Ureter (tissue), 1 donor: ENCODE data around the gene PDE2A. TPM values are rescaled to one million over a fixed set of nuclear protein-coding genes. Genes with fewer than 3 reads are reported as not detected.

Experiments
- DNase-seq: peaks from one replicate; pipeline ENCODE4 v3.0.0-alpha.2; 2020; ENCODE audit warnings: low spot score
- total RNA-seq: library from RNA; stranded (reverse); gene quantifications from one replicate; pipeline ENCODE4 v1.2.4, GENCODE V29; 2023
- donor health status: DM: yes; HTN: yes; CAD: no.

PDE2A gene
- total RNA-seq, 1 donor from 2014 or later, result 49.6 TPM

DNA sequence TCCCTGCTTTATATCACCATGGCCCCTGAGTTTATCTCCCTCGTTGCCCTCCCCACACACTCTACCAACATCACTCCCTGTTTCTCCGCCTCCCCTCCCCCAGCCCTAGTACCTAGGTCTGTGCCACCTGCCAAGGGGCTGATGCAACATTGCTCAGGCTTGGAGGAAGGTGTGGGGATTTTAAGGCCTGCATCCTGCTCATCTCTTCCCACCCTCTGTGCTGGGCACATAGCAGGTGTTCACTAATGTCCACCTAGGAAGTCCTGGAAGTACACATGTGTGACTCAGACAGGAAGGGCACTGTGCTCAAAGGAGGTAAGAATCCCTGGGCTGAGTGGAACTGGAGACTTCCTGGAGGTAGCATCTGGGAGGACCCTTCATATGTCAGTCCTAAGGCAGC is 37.0 kb downstream of the PDE2A start:
- no peak for DNase-seq

DNA sequence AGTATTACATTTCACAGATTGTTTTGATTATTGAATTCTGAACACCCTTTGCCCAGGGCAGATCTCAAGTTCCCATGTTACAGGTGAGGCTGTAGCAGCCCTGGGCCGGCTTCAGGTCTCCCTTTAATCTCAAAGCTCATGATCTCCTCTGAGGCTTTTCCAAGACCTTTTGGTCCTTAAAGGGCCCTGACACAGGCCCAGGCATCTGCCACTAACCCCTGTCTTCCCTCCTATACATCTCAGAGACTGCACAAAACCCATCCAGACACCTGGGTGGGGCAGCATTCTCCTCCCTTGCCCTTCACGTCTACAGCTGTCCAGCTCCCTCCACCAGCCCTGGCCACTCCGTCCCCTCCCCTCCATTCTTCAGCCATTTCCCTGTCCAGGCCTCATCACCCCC is 37.8 kb downstream of the PDE2A start:
- no peak for DNase-seq

DNA sequence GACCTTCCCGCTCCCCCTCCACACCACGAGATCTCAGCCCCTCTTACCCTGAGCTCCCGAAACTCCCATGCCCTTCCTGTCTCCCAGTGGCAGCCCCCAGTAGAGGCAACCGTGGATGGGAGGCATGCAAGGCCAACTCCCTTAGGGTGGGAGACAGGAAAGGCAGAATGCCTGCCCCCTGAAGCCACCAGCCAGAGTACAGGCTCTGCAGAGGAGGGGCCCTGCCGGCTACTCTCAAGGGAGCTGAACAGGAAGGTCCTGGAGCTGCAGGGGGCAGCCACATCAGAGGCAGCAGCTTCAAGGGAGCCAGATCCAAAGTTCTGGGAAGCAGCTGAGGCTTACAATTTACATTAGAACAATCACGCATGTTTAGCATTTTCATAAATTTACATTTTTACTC is 38.3 kb downstream of the PDE2A start:
- DNase-seq, result no peak

DNA sequence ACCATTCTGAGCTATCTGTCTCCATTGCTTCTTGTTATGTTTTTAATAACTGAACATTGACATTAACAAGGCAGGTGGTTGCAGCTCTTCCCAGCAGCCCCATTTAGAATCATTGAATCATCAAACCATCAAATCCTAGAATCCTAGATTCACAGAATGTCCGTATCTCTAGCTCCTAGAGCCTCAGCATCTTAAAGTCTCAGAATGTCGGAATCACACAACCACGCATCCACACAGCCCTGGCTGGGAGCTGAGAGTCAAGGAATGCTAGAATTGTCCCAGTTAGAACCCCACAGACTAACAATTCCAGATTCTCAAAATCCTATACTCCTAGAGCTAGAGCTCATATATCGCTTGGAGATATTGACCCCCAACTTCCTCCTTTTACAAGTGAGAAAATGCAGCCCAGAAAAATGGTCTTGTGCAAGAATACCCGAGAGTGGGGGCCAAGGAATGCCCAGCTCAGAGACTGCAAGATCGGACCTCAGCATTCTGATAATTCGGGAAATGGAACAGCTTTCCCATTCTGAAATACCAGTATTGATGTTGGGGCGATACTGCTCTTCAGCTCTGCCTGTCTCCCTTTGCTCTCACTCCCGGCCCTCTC is 38.8 kb downstream of the PDE2A start:
- DNase-seq, result no peak

DNA sequence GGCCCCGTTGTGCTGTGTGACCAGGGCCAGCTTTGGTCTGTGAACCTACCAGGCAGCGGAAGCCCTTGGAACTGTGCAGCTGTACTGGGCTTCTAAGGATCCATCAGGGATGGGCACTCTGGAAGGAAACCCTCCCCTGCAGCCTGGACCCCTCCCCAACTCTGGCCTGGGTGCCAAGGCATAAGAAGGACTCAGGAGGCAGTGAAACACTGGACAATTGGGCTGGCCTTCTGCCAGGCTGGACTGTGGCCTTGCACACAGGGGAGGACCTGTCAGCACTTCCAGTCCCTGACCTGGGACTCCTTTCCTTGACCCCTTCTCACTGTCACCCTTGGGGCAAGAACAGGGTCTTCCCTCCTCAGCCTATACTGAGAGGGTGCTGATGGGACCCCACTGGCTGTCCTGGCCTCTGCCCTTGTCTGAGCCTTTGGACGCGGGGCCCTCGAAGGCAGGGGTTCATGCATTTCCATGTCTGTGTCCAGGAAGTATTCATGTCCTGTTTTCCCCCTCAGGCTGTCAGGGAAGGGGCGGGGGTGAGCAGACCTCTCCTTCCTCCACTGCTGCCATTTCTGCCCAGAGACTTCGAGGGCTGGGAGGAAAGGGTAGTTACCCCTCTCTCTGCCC is 39.6 kb downstream of the PDE2A start:
- DNase-seq, result no peak

DNA sequence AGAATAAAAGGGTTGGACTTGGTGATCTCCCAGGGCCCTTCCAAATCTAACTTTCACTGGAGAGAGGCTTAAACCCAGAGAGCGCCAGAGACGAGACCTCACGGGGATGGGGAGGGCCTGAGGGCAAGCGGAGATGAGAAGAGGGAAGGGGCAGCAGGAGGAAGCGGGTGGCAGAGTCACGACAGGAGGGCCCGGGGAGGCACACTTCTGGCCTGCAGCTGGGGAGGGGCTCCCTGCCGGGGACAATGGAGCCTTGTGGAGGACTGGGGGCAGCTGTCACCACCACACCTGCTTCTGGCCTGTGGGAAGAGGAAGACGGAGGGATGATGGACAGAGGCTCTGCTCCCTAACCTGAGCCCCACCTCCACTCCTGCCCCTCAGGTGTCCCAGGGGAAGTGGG is 40.2 kb downstream of the PDE2A start:
- no peak for DNase-seq

DNA sequence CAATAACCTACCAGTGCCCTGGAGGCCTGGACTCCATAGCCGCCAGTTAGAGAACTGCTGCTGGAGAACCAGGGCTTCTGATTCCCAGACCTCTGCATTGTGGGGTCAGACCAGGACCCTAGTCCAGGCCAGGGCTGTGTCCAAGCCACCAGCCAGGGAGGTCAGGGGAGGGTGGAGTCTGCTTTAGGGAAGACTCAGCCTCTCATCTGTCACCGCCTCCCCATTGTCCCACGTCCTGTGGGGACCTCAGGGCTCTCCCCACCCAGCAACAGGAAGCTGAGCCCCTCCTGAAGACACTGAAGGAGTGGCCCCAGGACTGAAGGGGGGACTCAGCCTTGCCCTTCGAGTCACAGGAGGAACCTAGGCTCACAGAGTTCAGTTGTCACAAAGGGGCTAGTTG is 41.2 kb downstream of the PDE2A start:
- no peak for DNase-seq

DNA sequence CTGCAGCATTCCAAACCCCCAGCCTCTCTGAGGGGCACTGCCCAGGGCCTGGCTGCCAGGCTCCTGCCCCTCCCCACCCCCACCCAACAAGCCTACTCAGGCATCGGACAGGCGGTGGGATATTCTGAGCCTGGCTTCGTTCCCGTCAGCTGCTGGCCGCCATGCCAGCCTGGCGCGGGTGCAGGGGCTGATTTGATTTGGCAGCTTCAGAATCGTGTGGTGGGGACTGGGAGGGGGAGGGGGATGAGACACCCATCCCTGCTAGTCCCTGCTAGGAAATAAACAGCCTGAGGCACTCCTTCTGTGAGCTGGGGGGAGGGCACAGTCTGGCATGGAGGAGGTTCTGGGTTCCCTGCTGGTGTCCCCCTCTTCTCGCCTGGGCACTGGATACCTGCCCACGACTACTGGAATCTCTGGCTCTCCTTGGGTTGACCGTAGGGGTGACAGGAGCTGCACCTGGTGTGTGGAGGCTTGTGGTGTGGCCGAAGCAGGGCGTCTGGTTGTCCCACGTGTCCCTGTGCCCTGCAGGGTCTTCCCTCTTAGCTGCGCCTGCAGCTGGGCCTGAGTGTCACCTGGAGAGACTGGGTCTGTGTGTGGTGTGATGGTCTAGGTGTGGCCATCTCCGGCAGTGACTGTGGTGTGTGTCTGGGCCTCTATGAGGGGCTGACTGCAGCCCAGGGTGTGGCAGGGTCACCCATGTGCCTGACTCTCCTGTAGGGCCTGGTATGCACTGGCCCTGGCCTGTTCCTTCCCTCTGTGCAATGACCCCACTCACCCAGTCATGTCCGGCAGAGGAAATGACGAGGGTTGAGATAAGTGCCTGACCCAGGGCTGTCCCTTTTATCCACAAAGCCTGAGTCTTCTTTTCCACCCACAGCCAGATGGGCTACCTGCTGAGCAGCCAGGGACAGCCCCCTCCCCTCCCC is 42.2 kb downstream of the PDE2A start:
- DNase-seq, result peak; percentile 64

DNA sequence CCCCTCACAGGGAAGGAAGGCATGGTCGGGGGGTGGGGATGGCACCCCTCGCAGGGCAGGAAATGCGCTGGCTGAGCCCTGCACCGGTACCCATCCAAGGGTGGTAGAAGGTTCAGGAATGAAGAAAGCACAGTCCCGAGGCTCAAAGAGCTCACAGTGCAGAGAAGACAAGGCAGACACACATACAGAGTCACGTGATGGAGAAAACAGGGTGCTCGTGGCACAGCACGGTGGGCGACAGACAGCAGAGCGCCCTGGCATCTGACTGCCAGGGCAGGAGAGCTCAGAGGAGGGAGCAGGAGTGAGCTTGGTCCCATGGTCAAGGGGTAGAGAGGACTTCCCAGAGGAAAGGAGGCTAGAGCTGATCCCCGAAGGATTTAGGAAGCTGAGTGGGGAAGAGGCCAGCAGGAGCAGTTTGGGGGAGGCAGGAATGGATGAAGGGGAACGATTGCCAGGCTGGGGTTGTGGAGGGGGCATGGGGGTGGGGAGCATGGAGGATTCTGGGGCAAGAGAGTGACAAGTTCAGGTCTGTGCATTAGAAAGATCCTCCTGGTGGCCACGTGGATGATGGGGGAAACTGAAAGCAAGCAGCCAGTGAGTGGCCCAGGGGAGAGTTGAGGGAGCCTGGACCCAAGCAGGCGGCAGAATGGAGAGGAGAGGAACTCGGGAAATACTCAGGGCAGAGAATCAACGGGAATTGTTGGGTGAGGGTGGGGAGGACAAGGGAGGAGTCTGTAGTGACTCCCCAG is 43.9 kb downstream of the PDE2A start:
- no peak for DNase-seq

DNA sequence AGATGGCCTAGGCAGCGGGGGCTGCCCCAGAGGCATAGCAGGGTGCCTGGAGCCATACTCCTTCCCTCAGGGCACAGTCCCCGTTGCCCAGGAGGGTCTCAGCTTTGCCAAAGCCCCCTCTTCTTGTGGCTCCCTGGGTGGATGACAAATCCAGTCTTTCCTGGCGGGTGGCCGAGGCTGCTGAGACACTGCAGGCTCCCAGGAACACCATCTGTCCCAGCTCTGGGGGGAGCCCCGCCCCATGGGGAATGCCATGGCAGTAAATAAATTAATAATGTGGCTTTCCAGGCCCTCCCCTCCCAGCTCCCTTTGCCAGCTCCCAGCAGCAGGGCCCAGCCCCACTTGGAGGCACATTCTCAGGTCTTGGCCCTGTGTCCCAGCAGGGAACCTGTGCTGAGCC is 45.0 kb downstream of the PDE2A start:
- peak; percentile 81 for DNase-seq

DNA sequence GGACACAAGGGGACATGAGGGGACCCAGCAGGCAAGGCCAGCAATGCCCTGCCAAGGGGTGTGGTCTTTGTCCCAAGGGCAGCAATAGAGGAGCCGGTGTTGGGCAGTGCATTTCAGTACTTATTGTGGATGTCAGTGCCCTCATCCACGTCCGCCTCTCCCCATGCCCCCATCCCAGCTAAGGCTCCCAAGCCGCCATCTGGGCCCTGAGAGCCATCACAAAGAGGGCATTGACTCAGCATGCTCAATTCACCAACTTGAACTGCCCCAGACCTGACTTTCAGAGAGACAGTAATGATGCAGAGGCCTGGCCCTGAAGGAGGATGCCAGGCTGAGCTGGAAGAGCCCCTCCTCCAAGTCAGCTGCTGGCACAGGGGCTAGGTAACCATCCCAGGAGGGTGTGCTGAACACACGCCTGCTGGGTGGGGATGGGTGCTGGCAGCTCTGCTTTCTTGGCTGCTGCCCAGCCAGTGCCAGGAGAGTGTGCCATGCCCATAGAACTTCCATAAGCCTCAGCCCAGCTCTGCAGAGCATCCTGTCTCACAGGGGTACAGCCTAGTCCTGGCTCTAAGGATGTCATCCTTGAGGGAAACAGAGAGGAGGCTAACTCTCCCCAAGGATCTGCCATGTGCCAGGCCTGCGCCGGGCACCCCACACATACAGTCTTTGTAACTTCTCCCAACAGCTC is 46.5 kb downstream of the PDE2A start:
- DNase-seq, result no peak

DNA sequence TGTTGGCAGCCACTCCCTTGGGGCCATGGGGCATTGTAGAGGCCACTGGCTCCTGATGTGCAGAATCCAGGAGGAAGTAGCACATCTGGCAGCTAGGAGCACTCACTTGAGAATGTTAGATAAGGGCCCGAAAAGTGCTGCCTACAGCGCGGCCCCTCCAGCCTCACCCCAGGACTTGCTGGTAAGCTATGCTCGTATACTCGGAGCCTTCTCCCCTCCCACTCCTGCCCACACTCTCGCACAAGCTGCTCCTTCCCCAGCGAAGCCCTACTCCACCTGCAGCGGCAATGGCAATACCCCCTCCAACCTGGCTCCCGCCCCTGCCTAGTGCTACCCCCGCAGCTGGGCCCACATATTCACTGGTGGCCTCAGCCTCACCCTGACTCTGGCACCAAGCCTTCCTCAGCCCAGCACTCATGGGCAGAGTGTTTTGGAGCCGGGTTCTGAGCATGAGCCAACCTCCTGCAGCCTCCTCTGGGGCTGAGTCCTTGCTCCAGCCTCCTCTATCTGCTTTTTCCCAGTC is 47.7 kb downstream of the PDE2A start:
- DNase-seq, result no peak

DNA sequence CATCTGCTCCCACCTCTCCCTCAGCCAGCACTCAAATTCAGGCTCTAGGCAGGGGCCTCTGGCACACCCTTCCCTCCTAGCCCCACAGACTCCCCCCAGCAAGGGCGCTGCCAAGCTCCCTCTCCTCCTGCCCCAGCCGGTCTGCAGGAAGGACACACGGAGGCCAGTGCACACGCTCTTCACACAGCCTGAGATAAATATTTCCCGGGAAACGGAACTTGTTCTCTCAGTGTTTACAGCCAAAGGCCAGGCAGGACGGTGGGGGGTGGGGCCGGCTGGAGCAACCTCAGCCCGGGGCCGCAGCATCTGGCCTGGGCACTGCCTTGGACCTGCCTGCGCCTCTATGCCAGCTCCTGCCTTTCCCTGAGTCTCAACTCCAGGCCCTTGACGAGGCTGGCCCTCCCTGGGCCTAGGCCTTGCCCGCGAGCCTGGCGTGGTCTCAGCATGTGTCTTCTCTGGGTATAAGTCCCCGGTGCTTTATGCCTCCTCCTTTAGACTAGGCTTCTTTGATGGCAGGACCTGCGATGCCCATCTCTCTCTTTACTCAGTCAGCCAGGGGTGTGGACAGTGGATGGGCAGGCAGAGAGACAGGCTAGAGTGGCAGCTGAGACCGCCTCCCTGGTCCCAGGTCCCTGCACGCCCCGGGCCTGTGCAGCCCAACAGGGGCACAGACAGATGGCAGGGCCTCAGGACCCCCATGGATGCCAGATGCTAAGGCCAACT is 48.4 kb downstream of the PDE2A start:
- DNase-seq, result peak; percentile 64

DNA sequence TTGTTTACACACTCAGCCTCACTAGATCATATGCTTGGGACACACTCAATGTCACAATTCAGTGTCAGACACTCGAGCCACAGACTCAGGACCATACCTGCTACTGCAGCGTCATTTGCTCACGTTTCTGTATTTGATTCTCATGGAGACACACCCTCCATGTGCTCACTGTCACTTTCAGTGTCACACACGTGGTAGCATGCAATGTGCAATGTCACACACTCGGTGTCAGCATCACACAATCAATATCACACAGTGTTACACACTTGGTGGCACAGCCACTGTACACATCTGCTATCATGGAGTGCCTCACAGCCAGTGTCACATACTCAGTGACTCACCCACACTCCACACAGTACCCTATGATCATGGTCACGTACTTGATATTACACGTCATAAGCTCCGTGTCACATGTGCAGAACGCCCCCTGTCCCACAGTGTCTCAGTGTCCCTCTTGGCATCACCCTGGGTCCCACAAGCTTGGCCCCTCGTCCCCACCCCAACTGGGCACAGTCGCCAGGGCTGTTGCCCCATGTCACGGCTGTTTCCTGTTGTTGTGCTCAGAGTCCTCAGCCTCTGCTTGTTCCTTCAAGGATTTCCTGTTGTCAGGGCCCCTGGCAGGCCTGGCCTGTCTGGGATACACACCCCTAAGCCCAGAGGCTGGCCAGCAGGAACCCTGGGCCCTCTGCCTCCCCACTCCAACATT is 49.6 kb downstream of the PDE2A start:
- DNase-seq, result no peak

DNA sequence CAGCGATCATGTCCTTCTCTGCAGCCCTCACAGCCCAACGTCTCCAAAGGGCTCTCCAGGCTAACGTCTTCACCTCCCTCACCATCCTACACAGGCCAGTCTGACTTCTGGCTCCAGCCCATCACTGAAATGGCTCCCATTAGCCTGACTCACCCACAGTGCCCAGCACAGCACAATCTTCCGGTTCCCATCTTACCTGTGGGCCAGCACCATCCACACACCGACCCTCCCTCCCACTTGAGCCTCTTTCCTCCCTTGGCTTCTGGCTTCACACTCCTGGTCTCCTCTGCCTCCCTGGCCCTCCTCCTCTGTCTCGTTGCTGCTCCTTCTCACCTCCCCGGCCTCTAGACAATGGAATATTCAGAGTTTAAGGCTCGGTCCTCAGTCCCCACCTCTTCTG is 51.2 kb downstream of the PDE2A start:
- no peak for DNase-seq

DNA sequence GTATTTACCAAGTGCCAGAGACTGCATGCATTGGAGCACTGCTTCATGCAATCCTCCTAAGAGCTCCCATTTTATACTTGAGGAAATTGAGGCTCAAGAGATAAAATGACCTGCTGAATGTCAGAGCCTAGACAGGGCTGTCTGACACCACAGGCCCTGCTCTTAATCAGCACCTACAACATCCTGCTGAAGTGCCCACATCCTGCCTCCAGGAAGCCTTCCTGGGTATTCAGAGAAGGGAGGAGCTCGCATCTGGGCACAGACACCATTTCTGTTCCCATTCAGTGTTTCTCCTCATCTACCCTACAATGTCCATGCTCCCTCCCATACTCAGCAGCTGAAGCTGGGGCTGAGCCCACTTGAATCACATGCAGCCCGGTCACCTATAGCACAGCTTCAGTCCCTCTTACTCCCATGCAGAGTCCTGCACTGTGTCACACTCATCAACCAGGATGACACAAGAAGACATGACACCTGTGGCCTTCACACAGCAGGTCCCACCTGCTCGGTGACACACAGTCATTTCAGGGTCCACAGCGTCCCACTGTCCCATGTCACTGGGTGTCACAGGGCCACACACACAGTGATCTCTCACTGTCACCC is 53.1 kb downstream of the PDE2A start:
- DNase-seq, result no peak

DNA sequence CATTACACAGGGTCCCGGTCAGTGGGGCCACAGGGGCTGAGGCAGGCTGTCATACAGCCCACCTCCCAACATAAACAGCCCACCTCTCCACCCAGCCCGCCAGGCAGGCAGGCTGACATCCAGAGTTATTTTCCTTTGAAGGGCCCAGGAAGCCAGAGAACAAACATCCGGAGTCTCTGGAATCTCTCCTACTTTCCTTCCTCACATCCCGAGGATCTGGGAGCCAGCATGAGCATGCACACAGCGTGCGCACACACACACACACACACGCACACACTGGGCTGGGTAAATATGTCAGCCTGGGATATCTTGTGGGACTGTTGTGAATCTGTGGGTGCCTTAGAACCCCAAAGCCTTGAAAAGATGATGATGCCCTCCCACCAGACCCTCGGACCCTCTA is 55.4 kb downstream of the PDE2A start:
- no peak for DNase-seq

DNA sequence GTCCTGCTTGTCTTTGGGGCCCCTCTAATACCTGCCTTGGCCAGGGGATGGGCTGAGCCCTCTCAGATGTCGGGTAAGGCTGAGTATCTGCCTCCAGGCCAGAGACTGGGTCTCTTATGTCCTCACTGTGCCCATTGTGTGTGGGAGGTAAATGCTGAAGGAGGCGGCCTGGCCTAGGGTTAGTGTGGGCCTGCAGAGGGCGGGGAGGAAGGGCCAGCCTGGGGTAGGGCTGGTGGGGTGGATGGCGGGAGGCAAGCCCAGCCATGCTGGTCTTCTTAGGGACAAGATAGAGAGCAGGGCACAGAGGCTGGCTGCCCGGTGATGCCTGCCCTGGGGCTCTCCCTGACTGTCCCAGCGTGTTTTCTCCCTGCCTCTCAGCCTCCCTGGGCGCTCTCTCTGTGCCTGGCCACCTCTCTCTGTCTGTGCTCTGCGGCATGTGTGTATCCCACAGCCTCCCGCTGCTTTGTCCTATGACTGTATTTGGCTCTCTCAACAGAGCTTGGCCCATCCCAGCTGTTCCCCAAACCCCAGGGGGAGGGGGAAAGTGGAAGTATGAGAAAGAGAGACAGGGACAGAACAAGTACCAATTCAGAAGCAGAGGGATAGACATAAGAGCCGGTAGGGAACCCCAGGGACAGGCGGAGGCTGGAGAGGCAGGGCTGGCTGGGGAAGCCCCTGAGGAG is 57.0 kb downstream of the PDE2A start:
- DNase-seq, result peak; percentile 74

DNA sequence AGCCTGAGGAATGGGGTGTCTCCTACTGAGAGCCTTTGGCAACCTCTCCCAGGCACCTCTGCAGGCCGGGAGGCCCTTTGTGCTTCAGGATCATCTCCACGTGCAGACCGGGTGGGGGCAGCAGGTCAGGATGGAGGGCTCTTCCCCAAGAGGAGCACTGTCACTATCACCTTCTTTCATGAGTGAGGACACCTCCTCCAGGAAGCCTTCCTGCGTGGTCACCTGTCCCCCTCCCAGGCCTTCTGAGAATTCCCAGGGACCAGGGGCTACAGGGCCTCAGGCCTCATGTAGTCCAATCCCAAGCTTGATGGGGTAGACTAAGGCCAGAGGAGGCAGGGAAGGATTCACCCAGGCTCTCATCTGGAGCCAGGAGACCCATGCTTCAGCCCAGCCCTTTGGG is 57.6 kb downstream of the PDE2A start:
- DNase-seq, result no peak
